Adipocyte (in vitro differentiated cells): ENCODE results near the gene REEP1.
A peak's percentile ranks its signal among the peaks of the same experiment; 100 is the strongest.

Experiments used
- DNase-seq: peaks from one replicate; pipeline ENCODE4 v3.0.0-alpha.2; 2015; ENCODE audit warnings: low read depth
- H3K27me3 ChIP-seq: replicated peaks from 2 replicates; pipeline ENCODE4 v1.7.0; 2013; ENCODE audit warnings: mild to moderate bottlenecking, low read length, moderate library complexity; ENCODE audit not compliant: control insufficient read depth, insufficient read depth
- H3K36me3 ChIP-seq: 2 replicates; pipeline ENCODE4 v1.7.0; 2013; ENCODE audit warnings: low read length, mild to moderate bottlenecking, moderate library complexity; ENCODE audit not compliant: control insufficient read depth, insufficient read depth, severe bottlenecking
- H3K4me1 ChIP-seq: 2 replicates; pipeline ENCODE4 v1.7.0; 2013; ENCODE audit warnings: mild to moderate bottlenecking, low read length, moderate library complexity; ENCODE audit not compliant: control insufficient read depth, insufficient read depth
- H3K4me3 ChIP-seq: 2 replicates; pipeline ENCODE4 v1.7.0; 2013; ENCODE audit warnings: mild to moderate bottlenecking, low read length, moderate library complexity
- H3K9ac ChIP-seq: 2 replicates; pipeline ENCODE4 v1.7.0; 2013; ENCODE audit warnings: mild to moderate bottlenecking, low read length, moderate library complexity
- H3K9me3 ChIP-seq: 2 replicates; pipeline ENCODE4 v1.7.0; 2013; ENCODE audit warnings: mild to moderate bottlenecking, low read length, moderate library complexity; ENCODE audit not compliant: control insufficient read depth

REEP1 gene, protein sequence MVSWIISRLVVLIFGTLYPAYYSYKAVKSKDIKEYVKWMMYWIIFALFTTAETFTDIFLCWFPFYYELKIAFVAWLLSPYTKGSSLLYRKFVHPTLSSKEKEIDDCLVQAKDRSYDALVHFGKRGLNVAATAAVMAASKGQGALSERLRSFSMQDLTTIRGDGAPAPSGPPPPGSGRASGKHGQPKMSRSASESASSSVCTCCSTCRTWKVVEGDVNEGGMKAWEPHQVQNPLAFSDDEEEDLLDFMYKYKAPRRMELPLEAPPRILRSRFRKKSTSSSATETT

DNA sequence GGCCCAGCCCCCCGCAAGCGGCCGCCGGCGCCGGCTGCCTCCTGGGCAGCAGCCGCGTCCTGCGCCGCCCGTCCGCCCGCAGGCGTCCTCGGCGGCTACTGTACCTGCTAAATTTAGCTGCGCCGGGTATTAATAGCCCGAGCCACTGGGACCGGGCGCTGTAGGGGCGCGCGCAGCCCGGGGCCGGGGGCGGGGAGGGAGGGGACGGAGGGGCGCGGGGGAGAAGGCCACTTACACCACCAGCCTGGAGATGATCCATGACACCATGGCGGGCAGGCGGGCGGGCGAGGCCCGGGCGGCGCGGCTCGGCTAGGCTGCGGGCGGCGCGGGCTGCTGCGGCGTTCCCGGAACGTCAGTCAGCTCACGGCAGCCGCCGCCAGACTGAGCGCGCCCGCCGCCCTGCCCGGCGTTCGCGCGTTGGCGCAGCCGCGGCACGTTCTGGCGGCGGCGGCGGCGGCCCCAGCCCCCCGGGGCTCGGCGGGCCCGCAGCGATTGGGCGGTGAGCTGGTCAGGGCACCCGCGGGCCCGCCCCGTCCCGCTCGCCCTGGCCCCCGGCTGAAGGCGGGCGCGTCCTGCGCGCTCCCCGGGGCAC lies at the start of gene REEP1:
Gene REEP1, minus strand, starts transcription at position 383 of the 592 bp plus-strand sequence. Its CDS starts 116 bp downstream, at position 267.
- Histone ChIP-seq H3K36me3 (no peaks in the 10 kb centered on the region), H3K27me3 (peaks cover 57% of the 10 kb centered on the region), H3K9me3 (peaks cover 21% of the 10 kb centered on the region), H3K4me3 (peak within 1 kb of the TSS; percentile 47), H3K4me1 (no peaks in the 10 kb centered on the region), H3K9ac (no peak within 1 kb of the TSS)
- peak; percentile 42 for DNase-seq

DNA sequence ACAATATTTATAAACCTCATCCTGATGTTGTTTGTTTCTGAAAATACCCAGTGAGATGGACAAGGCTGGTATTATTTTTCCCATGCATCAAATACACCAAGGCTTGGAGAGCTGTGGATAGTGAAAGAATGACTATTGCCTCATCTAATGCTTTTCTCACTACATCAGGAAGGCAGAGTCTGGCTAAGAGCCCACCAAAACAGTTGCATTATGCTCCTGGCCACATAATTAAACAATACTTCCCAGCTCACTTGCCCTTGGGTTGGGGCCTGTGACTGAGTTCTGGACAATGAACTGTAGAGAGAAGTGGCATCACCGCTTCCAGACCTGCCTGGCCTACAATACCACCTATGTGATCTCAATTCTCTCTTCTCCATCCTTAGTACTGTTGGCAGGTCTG lies 46.4 kb upstream of the REEP1 start:
- DNase-seq, result peak; percentile 89

DNA sequence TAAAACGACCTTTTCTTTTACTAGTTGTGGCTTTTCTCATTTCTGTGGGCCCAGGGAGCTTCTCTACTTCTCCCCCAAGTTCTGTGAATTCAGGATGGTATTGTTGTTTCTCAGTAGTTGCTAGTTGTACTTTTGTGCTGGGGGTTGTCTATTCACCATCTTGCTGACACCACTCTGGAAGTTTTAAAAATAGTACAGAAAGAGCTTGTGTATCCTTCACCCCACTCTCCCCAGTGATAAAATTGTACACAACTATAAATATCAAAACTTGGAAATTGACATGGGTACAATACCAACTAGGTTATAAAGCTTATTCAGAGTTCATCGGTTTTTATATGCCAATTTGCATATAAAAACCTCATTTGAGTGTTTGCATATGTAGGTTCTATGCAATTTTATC lies 45.3 kb upstream of the REEP1 start:
- DNase-seq, result no peak
- no peaks in the 10 kb centered on the region for H3K4me1 ChIP-seq
- H3K9me3 ChIP-seq, result no peaks in the 10 kb centered on the region
- H3K36me3 ChIP-seq, result no peaks in the 10 kb centered on the region
- no peak overlapping the region for H3K9ac ChIP-seq
- H3K27me3 ChIP-seq, result peaks cover 2% of the 10 kb centered on the region
- no peak overlapping the region for H3K4me3 ChIP-seq

More for the DNA sequence above, 46.4 kb upstream of the REEP1 start:
- Histone ChIP-seq H3K4me1 (no peaks in the 10 kb centered on the region), H3K4me3 (no peak overlapping the region), H3K9ac (no peak overlapping the region), H3K9me3 (no peaks in the 10 kb centered on the region), H3K27me3 (peaks cover 2% of the 10 kb centered on the region), H3K36me3 (no peaks in the 10 kb centered on the region)

DNA sequence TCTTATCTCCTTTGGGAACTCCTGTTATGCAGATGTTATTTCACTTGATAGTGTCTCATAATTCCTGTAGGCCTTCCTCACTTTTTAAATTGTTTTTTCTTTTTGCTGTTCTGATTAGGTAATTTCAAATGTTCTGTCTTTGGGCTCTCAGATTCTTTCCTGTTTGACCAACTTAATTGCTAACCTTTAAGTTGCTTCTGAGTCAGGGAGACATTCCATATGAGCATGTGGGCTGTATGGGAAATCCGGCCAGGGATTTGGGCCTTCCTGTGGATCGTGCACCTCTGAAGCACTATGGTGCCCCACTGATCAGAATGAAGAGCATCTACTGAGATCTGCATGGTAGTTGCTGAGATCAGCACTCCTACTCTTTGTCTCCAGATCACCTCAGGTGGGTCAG lies 44.7 kb upstream of the REEP1 start:
- no peaks in the 10 kb centered on the region for H3K4me1 ChIP-seq
- no peak overlapping the region for H3K4me3 ChIP-seq
- peaks cover 2% of the 10 kb centered on the region for H3K27me3 ChIP-seq
- H3K9me3 ChIP-seq, result no peaks in the 10 kb centered on the region
- no peak for DNase-seq
- H3K9ac ChIP-seq, result no peak overlapping the region
- no peaks in the 10 kb centered on the region for H3K36me3 ChIP-seq

DNA sequence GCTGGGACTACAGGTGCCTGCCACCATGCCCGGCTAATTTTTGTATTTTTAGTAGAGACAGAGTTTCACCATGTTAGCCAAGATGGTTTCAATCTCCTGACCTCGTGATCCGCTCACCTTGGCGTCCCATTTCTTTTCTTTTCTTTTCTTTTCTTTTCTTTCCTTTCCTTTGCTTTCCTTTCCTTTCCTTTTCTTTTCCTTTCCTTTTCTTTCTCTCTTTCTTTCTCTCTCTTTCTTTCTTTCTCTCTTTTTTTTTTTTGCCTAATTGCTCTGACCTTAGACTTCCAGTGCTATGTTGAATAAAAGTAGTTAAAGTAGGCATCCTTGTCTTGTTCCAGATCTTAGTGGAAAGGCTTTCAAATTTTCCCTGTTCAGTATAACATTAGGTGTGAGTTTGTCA lies 41.0 kb upstream of the REEP1 start:
- peaks cover 6% of the 10 kb centered on the region for H3K27me3 ChIP-seq
- H3K9ac ChIP-seq, result no peak overlapping the region
- no peaks in the 10 kb centered on the region for H3K36me3 ChIP-seq
- H3K9me3 ChIP-seq, result peaks cover 2% of the 10 kb centered on the region
- no peaks in the 10 kb centered on the region for H3K4me1 ChIP-seq
- DNase-seq, result no peak
- H3K4me3 ChIP-seq, result no peak overlapping the region

DNA sequence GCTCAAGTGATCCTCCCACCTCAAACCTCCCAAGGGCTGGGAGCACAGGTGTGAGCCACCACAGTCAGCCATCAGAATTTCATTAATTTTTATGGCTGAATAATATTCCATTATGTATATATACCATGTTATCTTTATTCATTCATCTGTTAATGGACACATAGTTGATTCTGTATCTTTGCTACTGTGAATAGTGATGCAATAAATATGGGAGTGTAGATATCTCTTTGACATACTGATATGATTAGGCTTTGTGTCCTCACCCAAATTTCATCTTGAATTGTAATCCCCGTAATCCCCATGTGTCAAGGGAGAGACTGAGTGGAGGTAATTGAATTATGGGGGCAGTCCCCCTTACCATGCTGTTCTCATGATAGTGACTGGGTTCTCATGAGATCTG lies 38.2 kb upstream of the REEP1 start:
- Histone ChIP-seq H3K9me3 (peaks cover 9% of the 10 kb centered on the region), H3K27me3 (peaks cover 10% of the 10 kb centered on the region), H3K4me1 (no peaks in the 10 kb centered on the region), H3K36me3 (no peaks in the 10 kb centered on the region), H3K4me3 (no peak overlapping the region), H3K9ac (no peak overlapping the region)
- DNase-seq, result no peak

DNA sequence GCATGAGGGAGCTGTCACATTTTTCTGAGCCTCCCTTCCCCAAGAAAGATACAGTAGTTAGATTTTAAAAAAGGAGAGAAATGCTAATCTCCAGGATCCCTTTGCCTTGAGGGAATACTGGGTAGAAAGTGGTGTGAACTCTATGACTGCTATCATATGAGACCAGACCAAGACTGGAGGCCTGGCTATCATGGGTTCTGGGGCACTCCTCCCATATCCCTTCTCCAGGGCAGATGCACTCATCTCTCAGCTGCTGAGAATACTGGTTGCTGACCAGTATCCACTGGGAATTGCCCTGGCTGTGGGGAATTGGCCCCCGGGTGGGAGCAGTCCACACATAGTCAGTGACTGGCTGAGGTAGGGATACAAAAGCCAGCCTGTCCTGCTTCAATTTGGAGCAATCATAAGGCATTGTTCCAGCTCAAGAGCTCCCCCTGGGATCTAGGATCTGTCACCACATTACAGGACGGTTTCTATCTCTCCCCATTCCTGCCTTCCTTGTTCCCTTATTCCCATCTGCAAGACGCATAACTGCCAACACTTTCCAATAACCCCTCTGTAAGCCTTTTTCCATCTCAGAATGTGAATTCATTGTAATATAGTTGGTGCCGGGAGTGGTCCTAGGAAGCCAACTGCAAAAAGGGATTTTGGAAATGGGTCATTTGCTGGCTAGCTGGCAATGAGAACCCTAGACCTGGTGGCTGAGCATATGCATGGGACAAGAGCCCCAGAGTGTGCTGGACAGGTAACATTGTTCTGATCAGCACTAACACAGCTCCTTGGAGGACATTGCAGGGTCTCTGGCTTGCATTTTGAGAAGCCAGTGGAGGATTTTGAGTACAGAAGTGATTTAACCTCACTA lies 35.4 kb upstream of the REEP1 start:
- no peaks in the 10 kb centered on the region for H3K36me3 ChIP-seq
- no peak overlapping the region for H3K4me3 ChIP-seq
- peaks cover 8% of the 10 kb centered on the region for H3K27me3 ChIP-seq
- DNase-seq, result peak; percentile 58
- peaks cover 3% of the 10 kb centered on the region for H3K4me1 ChIP-seq
- no peak overlapping the region for H3K9ac ChIP-seq
- peaks cover 10% of the 10 kb centered on the region for H3K9me3 ChIP-seq

DNA sequence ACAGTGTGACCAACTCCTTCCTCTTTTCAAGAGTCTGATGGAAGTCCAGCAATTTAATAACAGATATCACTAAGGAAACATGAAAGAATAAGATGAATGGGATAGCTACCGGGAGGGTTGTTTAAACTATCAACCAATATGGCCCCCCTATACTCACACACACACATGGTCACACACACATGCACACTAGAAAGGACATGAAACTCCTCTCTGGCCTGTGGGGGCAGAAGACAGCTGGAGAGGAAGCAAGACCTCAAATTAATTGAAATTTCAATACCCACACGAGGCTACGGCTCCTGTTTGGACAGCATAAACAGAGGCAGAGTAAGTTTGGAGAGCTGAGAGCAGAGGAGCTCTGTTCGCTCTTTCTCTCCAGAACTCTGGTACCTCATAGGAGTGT lies 34.7 kb upstream of the REEP1 start:
- no peak overlapping the region for H3K4me3 ChIP-seq
- no peaks in the 10 kb centered on the region for H3K36me3 ChIP-seq
- H3K9ac ChIP-seq, result no peak overlapping the region
- DNase-seq, result no peak
- peaks cover 10% of the 10 kb centered on the region for H3K9me3 ChIP-seq
- H3K27me3 ChIP-seq, result peaks cover 8% of the 10 kb centered on the region
- H3K4me1 ChIP-seq, result peaks cover 5% of the 10 kb centered on the region

DNA sequence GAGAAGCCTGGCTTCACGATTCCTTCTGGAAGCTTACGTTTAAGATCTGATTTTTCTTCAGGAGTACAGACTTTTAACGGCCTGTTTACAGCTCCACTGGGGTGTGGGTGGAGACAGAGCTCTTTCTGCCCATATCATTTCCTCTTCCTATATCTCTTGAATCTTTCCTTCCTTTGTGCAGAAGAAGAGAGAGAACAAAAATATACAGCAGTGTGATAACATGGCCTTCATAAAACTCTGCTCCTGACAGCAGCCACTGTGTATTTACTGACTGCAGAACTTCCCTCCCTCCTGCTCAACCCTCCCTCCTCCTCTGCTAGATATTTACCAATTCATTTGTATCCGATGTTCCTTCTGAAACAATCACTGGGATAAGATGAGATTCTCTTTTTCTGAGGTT lies 34.1 kb upstream of the REEP1 start:
- no peak overlapping the region for H3K4me3 ChIP-seq
- no peaks in the 10 kb centered on the region for H3K36me3 ChIP-seq
- DNase-seq, result no peak
- peaks cover 5% of the 10 kb centered on the region for H3K4me1 ChIP-seq
- H3K9ac ChIP-seq, result no peak overlapping the region
- H3K9me3 ChIP-seq, result peaks cover 10% of the 10 kb centered on the region
- peaks cover 8% of the 10 kb centered on the region for H3K27me3 ChIP-seq

DNA sequence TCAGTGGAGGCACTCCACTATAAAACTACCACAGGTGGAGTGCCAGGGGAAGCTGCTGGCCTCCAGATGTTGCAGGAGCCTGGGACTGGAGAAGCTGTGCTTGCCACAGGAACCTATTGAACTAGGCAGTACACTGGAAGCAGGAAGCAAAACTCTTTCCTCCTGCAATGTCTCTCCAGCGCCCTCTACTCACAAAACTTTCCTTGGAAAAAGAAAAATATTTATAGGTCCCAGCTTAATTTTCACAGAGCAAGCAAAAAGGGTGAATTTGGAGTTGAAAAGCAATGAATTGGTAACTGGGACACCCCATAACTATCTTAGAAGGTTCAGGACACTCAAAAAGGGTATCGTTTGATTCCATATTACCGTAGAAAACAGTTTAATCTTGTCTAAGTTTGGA lies 33.2 kb upstream of the REEP1 start:
- Histone ChIP-seq H3K4me3 (no peak overlapping the region), H3K36me3 (no peaks in the 10 kb centered on the region), H3K9me3 (peaks cover 10% of the 10 kb centered on the region), H3K4me1 (peaks cover 5% of the 10 kb centered on the region), H3K9ac (no peak overlapping the region), H3K27me3 (peaks cover 8% of the 10 kb centered on the region)
- no peak for DNase-seq

DNA sequence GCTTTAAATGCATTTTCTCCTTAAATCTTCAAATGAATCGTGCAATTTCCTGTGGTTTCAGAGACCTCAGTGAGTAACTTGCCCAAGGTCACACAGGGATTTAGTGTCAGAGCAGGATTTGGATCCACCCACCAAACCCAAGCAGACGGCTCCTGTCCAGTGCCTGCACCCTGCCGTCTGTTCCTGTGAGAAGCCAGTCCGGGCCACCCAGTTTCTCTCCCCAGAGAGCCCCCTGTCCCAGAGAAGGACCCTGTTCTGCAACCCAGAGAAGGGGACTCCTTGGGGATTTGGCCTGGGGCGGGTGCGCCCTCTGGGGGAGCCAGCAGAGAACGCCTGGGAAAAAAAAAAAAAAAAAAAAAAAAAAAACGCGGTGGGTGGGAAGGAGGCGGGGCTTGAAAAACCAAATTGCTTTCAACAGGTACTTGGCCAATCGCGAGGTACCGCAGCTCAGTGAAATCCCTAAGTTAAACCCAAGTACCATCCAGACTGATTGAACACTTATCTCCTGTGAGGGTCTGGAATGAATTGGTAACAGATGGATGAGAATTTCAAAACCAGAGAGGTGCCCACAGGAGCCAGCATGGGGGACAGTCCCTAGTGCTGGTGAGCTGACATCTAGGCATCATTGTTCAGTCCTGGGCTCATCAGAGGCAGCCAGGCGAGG lies 30.9 kb upstream of the REEP1 start:
- Histone ChIP-seq H3K4me3 (peak overlapping the region; percentile 33), H3K9me3 (peaks cover 7% of the 10 kb centered on the region), H3K4me1 (peaks cover 5% of the 10 kb centered on the region), H3K9ac (no peak overlapping the region), H3K27me3 (peaks cover 3% of the 10 kb centered on the region), H3K36me3 (no peaks in the 10 kb centered on the region)
- peak; percentile 57 for DNase-seq
